Coronary artery (tissue), 2 donors: ENCODE measurements around the gene SPC24.
A peak's percentile ranks its signal among the peaks of the same experiment; 100 is the strongest.

Experiments used
- DNase-seq: peaks from one replicate; pipeline ENCODE4 v3.0.0-alpha.2; 2017; ENCODE audit warnings: low spot score
- H3K27ac ChIP-seq, 2 donors: fragments of 200-600 bp; sonication (generic); one replicate each; pipeline ENCODE4 v1.5.1; 2016 to 2019
- H3K4me3 ChIP-seq: fragments of 200-600 bp; sonication (generic); 2 replicates; pipeline ENCODE4 v1.5.1; 2016; ENCODE audit warnings: mild to moderate bottlenecking, moderate library complexity
- CTCF ChIP-seq: fragments of 200-600 bp; sonication (generic); IDR thresholded peaks from one replicate; pipeline ENCODE4 v1.5.1; 2019; ENCODE audit warnings: antibody characterized with exemption

SPC24 gene

GRCh38 chr19:11196406-11197287 lies 41.1 kb upstream of the SPC24 start:
- peak overlapping the region; percentile 87 to 100 for H3K27ac ChIP-seq
- peak overlapping the region; percentile 99 for H3K4me3 ChIP-seq
- DNase-seq: no peak
- TF ChIP-seq CTCF: no peak

GRCh38 chr19:11195681-11196080 lies 40.1 kb upstream of the SPC24 start:
- peak overlapping the region; percentile 87 to 100 for H3K27ac ChIP-seq
- TF ChIP-seq CTCF: no peak
- H3K4me3 ChIP-seq: peak overlapping the region; percentile 99
- no peak for DNase-seq

- Histone ChIP-seq H3K4me3 (peak overlapping the region; percentile 99), H3K27ac (peak overlapping the region; percentile 87 to 100)
- no peak for DNase-seq
- no peak for TF ChIP-seq CTCF
These were observed 39.3 kb upstream of the SPC24 start for GRCh38 chr19:11194656-11195558.

- DNase-seq: no peak
- TF ChIP-seq CTCF: no peak
- H3K4me3 ChIP-seq: peak overlapping the region; percentile 99
- peak overlapping the region; percentile 87 to 100 for H3K27ac ChIP-seq
These were observed 38.6 kb upstream of the SPC24 start for GRCh38 chr19:11194173-11194572.

GRCh38 chr19:11192957-11193939 lies 37.7 kb upstream of the SPC24 start:
- Histone ChIP-seq H3K4me3 (peak overlapping the region; percentile 99), H3K27ac (peak overlapping the region; percentile 87 to 100)
- DNase-seq: no peak
- no peak for TF ChIP-seq CTCF

- no peak for DNase-seq
- Histone ChIP-seq H3K4me3 (peak overlapping the region; percentile 99), H3K27ac (peak overlapping the region; percentile 75 to 90)
- no peak for TF ChIP-seq CTCF
These were observed 36.4 kb upstream of the SPC24 start for GRCh38 chr19:11191934-11192333.
